Kidney glomerular epithelial cell (primary cell): ENCODE results near the gene RGS17.
"Not testable (repeated sequence)": the region's sequence is repeated elsewhere in the genome, so short reads cannot be mapped to it uniquely, and the experiment has no call there.

Experiments used
- DNase-seq: peaks from one replicate; lab custom pipeline; 2025; lab: John Stamatoyannopoulos, UW

RGS17 gene

GRCh38 chr6:153125032-153125431, 6.0 kb downstream of the RGS17 start:
- no peak for DNase-seq

GRCh38 chr6:153123801-153124200, 7.3 kb downstream of the RGS17 start:
- DNase-seq: no peak

- DNase-seq: no peak
Measured at GRCh38 chr6:153121311-153121710, 9.8 kb downstream of the RGS17 start.

GRCh38 chr6:153117986-153118879, 12.8 kb downstream of the RGS17 start:
- DNase-seq: peak; percentile 88

- DNase-seq: not testable (repeated sequence)
Measured at GRCh38 chr6:153111082-153111481, 20.0 kb downstream of the RGS17 start.

- DNase-seq: not testable (repeated sequence)
Measured at GRCh38 chr6:153110612-153111011, 20.5 kb downstream of the RGS17 start.

GRCh38 chr6:153108315-153108714, 22.8 kb downstream of the RGS17 start:
- DNase-seq: peak; percentile 46

GRCh38 chr6:153106021-153106420, 25.1 kb downstream of the RGS17 start:
- DNase-seq: no peak

GRCh38 chr6:153104220-153104619, 26.9 kb downstream of the RGS17 start:
- DNase-seq: peak; percentile 18

- no peak for DNase-seq
Measured at GRCh38 chr6:153103319-153103655, 27.8 kb downstream of the RGS17 start.

GRCh38 chr6:153102605-153103318, 28.3 kb downstream of the RGS17 start:
- DNase-seq: no peak

- DNase-seq: no peak
Measured at GRCh38 chr6:153101461-153101860, 29.6 kb downstream of the RGS17 start.

- DNase-seq: no peak
Measured at GRCh38 chr6:153099636-153100035, 31.4 kb downstream of the RGS17 start.

GRCh38 chr6:153096792-153097191, 34.3 kb downstream of the RGS17 start:
- no peak for DNase-seq

GRCh38 chr6:153096031-153096430, 35.1 kb downstream of the RGS17 start:
- DNase-seq: no peak

GRCh38 chr6:153092082-153093013, 38.7 kb downstream of the RGS17 start:
- peak; percentile 60 for DNase-seq

GRCh38 chr6:153090241-153090930, 40.7 kb downstream of the RGS17 start:
- DNase-seq: peak; percentile 67

- no peak for DNase-seq
Measured at GRCh38 chr6:153088796-153089195, 42.3 kb downstream of the RGS17 start.

- DNase-seq: no peak
Measured at GRCh38 chr6:153087436-153087835, 43.6 kb downstream of the RGS17 start.

GRCh38 chr6:153086225-153086990, 44.7 kb downstream of the RGS17 start:
- no peak for DNase-seq

- DNase-seq: no peak
Measured at GRCh38 chr6:153085239-153085638, 45.8 kb downstream of the RGS17 start.
